ENCODE data around the gene ZBTB3.

The ZBTB3 gene

GRCh38 chr11:62728171-62728988 is 25.6 kb downstream of the ZBTB3 start, which contains the start of gene TTC9C:
TSS of gene TTC9C (plus strand) at chr11:62728486. CDS start at chr11:62728849, 363 bp downstream.
- Mint-ChIP-seq H3K36me3 (peaks cover 24% of the 10 kb centered on the region), H3K4me3 (peak within 1 kb of the TSS; percentile 97), H3K4me1 (peaks cover 47% of the 10 kb centered on the region), H3K9me3 (no peaks in the 10 kb centered on the region), H3K27me3 (no peaks in the 10 kb centered on the region), H3K27ac (peak within 1 kb of the TSS; percentile 97)

- peaks cover 21% of the 10 kb centered on the region for H3K36me3 Mint-ChIP-seq
- no peaks in the 10 kb centered on the region for H3K9me3 Mint-ChIP-seq
- no peaks in the 10 kb centered on the region for H3K27me3 Mint-ChIP-seq
- H3K4me3 Mint-ChIP-seq: peak overlapping the region; percentile 97
- H3K4me1 Mint-ChIP-seq: peaks cover 45% of the 10 kb centered on the region
- H3K27ac Mint-ChIP-seq: peak overlapping the region; percentile 97
Observed at GRCh38 chr11:62727872-62728170, 26.1 kb downstream of the ZBTB3 start.

- H3K4me3 Mint-ChIP-seq: peak within 1 kb of the TSS; percentile 97
- H3K36me3 Mint-ChIP-seq: peaks cover 25% of the 10 kb centered on the region
Observed at GRCh38 chr11:62727165-62727871, 26.6 kb downstream of the ZBTB3 start, which contains the start of gene HNRNPUL2. TSS of gene HNRNPUL2 (minus strand) at chr11:62727457. CDS start at chr11:62727156, 301 bp downstream.

GRCh38 chr11:62726915-62727164 is 27.1 kb downstream of the ZBTB3 start:
- peaks cover 27% of the 10 kb centered on the region for H3K36me3 Mint-ChIP-seq
- peaks cover 54% of the 10 kb centered on the region for H3K4me1 Mint-ChIP-seq
- H3K4me3 Mint-ChIP-seq: peak overlapping the region; percentile 97
- no peaks in the 10 kb centered on the region for H3K27me3 Mint-ChIP-seq
- H3K27ac Mint-ChIP-seq: peak overlapping the region; percentile 97
- H3K9me3 Mint-ChIP-seq: no peaks in the 10 kb centered on the region

More at GRCh38 chr11:62727165-62727871, 26.6 kb downstream of the ZBTB3 start, which contains the start of gene HNRNPUL2:
- H3K27ac Mint-ChIP-seq: peak within 1 kb of the TSS; percentile 97
- peaks cover 49% of the 10 kb centered on the region for H3K4me1 Mint-ChIP-seq
- H3K27me3 Mint-ChIP-seq: no peaks in the 10 kb centered on the region
- H3K9me3 Mint-ChIP-seq: no peaks in the 10 kb centered on the region

GRCh38 chr11:62726156-62726914 is 27.6 kb downstream of the ZBTB3 start:
- peaks cover 56% of the 10 kb centered on the region for H3K4me1 Mint-ChIP-seq
- peak overlapping the region; percentile 93 for H3K27ac Mint-ChIP-seq
- no peaks in the 10 kb centered on the region for H3K9me3 Mint-ChIP-seq
- H3K4me3 Mint-ChIP-seq: peak overlapping the region; percentile 97
- H3K27me3 Mint-ChIP-seq: no peaks in the 10 kb centered on the region
- peaks cover 27% of the 10 kb centered on the region for H3K36me3 Mint-ChIP-seq

- Mint-ChIP-seq H3K36me3 (peaks cover 33% of the 10 kb centered on the region), H3K4me1 (peaks cover 57% of the 10 kb centered on the region), H3K27me3 (no peaks in the 10 kb centered on the region), H3K4me3 (peak overlapping the region; percentile 97), H3K9me3 (no peaks in the 10 kb centered on the region), H3K27ac (peak overlapping the region; percentile 93)
Observed at GRCh38 chr11:62725646-62726045, 28.3 kb downstream of the ZBTB3 start.

- peaks cover 42% of the 10 kb centered on the region for H3K36me3 Mint-ChIP-seq
- peaks cover 59% of the 10 kb centered on the region for H3K4me1 Mint-ChIP-seq
- no peaks in the 10 kb centered on the region for H3K27me3 Mint-ChIP-seq
Observed at GRCh38 chr11:62724171-62724570, 29.8 kb downstream of the ZBTB3 start.

GRCh38 chr11:62721994-62722393 is 32.0 kb downstream of the ZBTB3 start:
- peaks cover 44% of the 10 kb centered on the region for H3K36me3 Mint-ChIP-seq
- no peak overlapping the region for H3K4me3 Mint-ChIP-seq
- H3K27me3 Mint-ChIP-seq: no peaks in the 10 kb centered on the region
- H3K27ac Mint-ChIP-seq: peak overlapping the region; percentile 41
- H3K4me1 Mint-ChIP-seq: peaks cover 60% of the 10 kb centered on the region
- no peaks in the 10 kb centered on the region for H3K9me3 Mint-ChIP-seq

More at GRCh38 chr11:62724171-62724570, 29.8 kb downstream of the ZBTB3 start:
- H3K27ac Mint-ChIP-seq: peak overlapping the region; percentile 81
- H3K4me3 Mint-ChIP-seq: peak overlapping the region; percentile 97
- H3K9me3 Mint-ChIP-seq: no peaks in the 10 kb centered on the region

GRCh38 chr11:62719302-62719978 is 34.5 kb downstream of the ZBTB3 start:
- Mint-ChIP-seq H3K36me3 (peaks cover 43% of the 10 kb centered on the region), H3K27me3 (no peaks in the 10 kb centered on the region), H3K9me3 (no peaks in the 10 kb centered on the region), H3K27ac (peak overlapping the region; percentile 38), H3K4me3 (no peak overlapping the region), H3K4me1 (peaks cover 61% of the 10 kb centered on the region)

- H3K27me3 Mint-ChIP-seq: no peaks in the 10 kb centered on the region
- peak overlapping the region; percentile 62 for H3K27ac Mint-ChIP-seq
Observed at GRCh38 chr11:62716816-62717215, 37.1 kb downstream of the ZBTB3 start.

GRCh38 chr11:62716206-62716605 is 37.8 kb downstream of the ZBTB3 start:
- peaks cover 31% of the 10 kb centered on the region for H3K36me3 Mint-ChIP-seq
- no peak overlapping the region for H3K4me3 Mint-ChIP-seq
- peaks cover 52% of the 10 kb centered on the region for H3K4me1 Mint-ChIP-seq
- H3K9me3 Mint-ChIP-seq: no peaks in the 10 kb centered on the region
- peak overlapping the region; percentile 55 for H3K27ac Mint-ChIP-seq
- no peaks in the 10 kb centered on the region for H3K27me3 Mint-ChIP-seq

More at GRCh38 chr11:62716816-62717215, 37.1 kb downstream of the ZBTB3 start:
- peaks cover 32% of the 10 kb centered on the region for H3K36me3 Mint-ChIP-seq
- no peaks in the 10 kb centered on the region for H3K9me3 Mint-ChIP-seq
- peaks cover 58% of the 10 kb centered on the region for H3K4me1 Mint-ChIP-seq
- H3K4me3 Mint-ChIP-seq: no peak overlapping the region

GRCh38 chr11:62715150-62716130 is 38.5 kb downstream of the ZBTB3 start:
- Mint-ChIP-seq H3K27ac (peak overlapping the region; percentile 55), H3K4me3 (no peak overlapping the region), H3K9me3 (no peaks in the 10 kb centered on the region), H3K4me1 (peaks cover 51% of the 10 kb centered on the region), H3K27me3 (no peaks in the 10 kb centered on the region), H3K36me3 (peaks cover 28% of the 10 kb centered on the region)

GRCh38 chr11:62713343-62713742 is 40.6 kb downstream of the ZBTB3 start:
- Mint-ChIP-seq H3K27me3 (no peaks in the 10 kb centered on the region), H3K9me3 (no peaks in the 10 kb centered on the region), H3K4me1 (peaks cover 57% of the 10 kb centered on the region), H3K4me3 (no peak overlapping the region), H3K27ac (peak overlapping the region; percentile 80), H3K36me3 (peaks cover 19% of the 10 kb centered on the region)

GRCh38 chr11:62712861-62713260 is 41.1 kb downstream of the ZBTB3 start:
- no peaks in the 10 kb centered on the region for H3K9me3 Mint-ChIP-seq
- H3K4me3 Mint-ChIP-seq: no peak overlapping the region
- peak overlapping the region; percentile 92 for H3K27ac Mint-ChIP-seq

More at GRCh38 chr11:62712861-62713260, 41.1 kb downstream of the ZBTB3 start:
- H3K36me3 Mint-ChIP-seq: peaks cover 15% of the 10 kb centered on the region
- H3K4me1 Mint-ChIP-seq: peaks cover 57% of the 10 kb centered on the region
- no peaks in the 10 kb centered on the region for H3K27me3 Mint-ChIP-seq
